H9 (cell line): ENCODE results near the gene FAM227B. TPM values are rescaled to one million over a fixed set of nuclear protein-coding genes. Genes with fewer than 3 reads are reported as not detected.

Experiments
- DNase-seq: peaks from one replicate; pipeline ENCODE4 v3.0.0-alpha.2; 2017
- H2AFZ ChIP-seq: one replicate; pipeline ENCODE4 v1.6.1; 2013; ENCODE audit warnings: mild to moderate bottlenecking, low read length, control low read depth, moderate library complexity
- H2AK5ac ChIP-seq: 2 replicates; pipeline ENCODE4 v1.6.1; 2013; ENCODE audit warnings: low read length, control low read depth, mixed read lengths; ENCODE audit not compliant: insufficient read length
- H2BK120ac ChIP-seq: one replicate; pipeline ENCODE4 v1.6.1; 2013; ENCODE audit warnings: low read depth, mild to moderate bottlenecking, low read length, control low read depth, inconsistent platforms; ENCODE audit not compliant: poor library complexity, severe bottlenecking
- H2BK12ac ChIP-seq: 2 replicates; pipeline ENCODE4 v1.6.1; 2013; ENCODE audit warnings: low read length, control low read depth, mixed read lengths, low read depth; ENCODE audit not compliant: insufficient read length
- H2BK15ac ChIP-seq: 2 replicates; pipeline ENCODE4 v1.6.1; 2013; ENCODE audit warnings: low read depth, low read length, control low read depth
- H2BK20ac ChIP-seq: one replicate; pipeline ENCODE4 v1.6.1; 2013; ENCODE audit warnings: low read depth, mild to moderate bottlenecking, low read length, control low read depth, inconsistent platforms; ENCODE audit not compliant: poor library complexity, severe bottlenecking
- H2BK5ac ChIP-seq: 2 replicates; pipeline ENCODE4 v1.6.1; 2013; ENCODE audit warnings: low read length, control low read depth, mixed read lengths; ENCODE audit not compliant: insufficient read length
- H3K14ac ChIP-seq: 2 replicates; pipeline ENCODE4 v1.6.1; 2013; ENCODE audit warnings: low read length, control low read depth; ENCODE audit not compliant: insufficient read depth
- H3K18ac ChIP-seq: 2 replicates; pipeline ENCODE4 v1.6.1; 2013; ENCODE audit warnings: low read depth, mild to moderate bottlenecking, mixed read lengths, low read length, control low read depth; ENCODE audit not compliant: insufficient read length
- H3K23ac ChIP-seq: 2 replicates; pipeline ENCODE4 v1.6.1; 2013; ENCODE audit warnings: low read length, control low read depth, mixed read lengths, low read depth; ENCODE audit not compliant: insufficient read length
- H3K23me2 ChIP-seq: 2 replicates; pipeline ENCODE4 v1.6.1; 2013; ENCODE audit warnings: low read depth, mild to moderate bottlenecking, mixed read lengths, low read length, control low read depth; ENCODE audit not compliant: insufficient read length, poor library complexity, severe bottlenecking
- H3K27ac ChIP-seq: 2 replicates; pipeline ENCODE4 v1.5.1; 2013; ENCODE audit warnings: low read length, control low read depth, mixed read lengths, low read depth; ENCODE audit not compliant: insufficient read length
- H3K27me3 ChIP-seq: 2 replicates; pipeline ENCODE4 v1.6.1; 2013; ENCODE audit warnings: low read length, control low read depth, inconsistent platforms; ENCODE audit not compliant: insufficient read depth
- H3K4ac ChIP-seq: 2 replicates; pipeline ENCODE4 v1.6.1; 2013; ENCODE audit warnings: low read depth, mild to moderate bottlenecking, control low read depth, inconsistent platforms, low read length, moderate library complexity
- H3K4me1 ChIP-seq: 2 replicates; pipeline ENCODE4 v1.6.1; 2013; ENCODE audit warnings: low read length, control low read depth, inconsistent platforms; ENCODE audit not compliant: insufficient read depth
- H3K4me2 ChIP-seq: 2 replicates; pipeline ENCODE4 v1.6.1; 2013; ENCODE audit warnings: low read length, control low read depth, mixed read lengths; ENCODE audit not compliant: insufficient read length, insufficient read depth
- H3K56ac ChIP-seq: 2 replicates; pipeline ENCODE4 v1.6.1; 2013; ENCODE audit warnings: low read depth, mild to moderate bottlenecking, mixed read lengths, low read length, control low read depth; ENCODE audit not compliant: insufficient read length
- H3K79me1 ChIP-seq: 2 replicates; pipeline ENCODE4 v1.6.1; 2013; ENCODE audit warnings: low read depth, mild to moderate bottlenecking, moderate library complexity, low read length, control low read depth, inconsistent platforms; ENCODE audit not compliant: insufficient read depth, poor library complexity, severe bottlenecking
- H3K79me2 ChIP-seq: 2 replicates; pipeline ENCODE4 v1.6.1; 2013; ENCODE audit warnings: low read length, control low read depth, inconsistent platforms; ENCODE audit not compliant: insufficient read depth
- H3K9ac ChIP-seq: 2 replicates; pipeline ENCODE4 v1.6.1; 2013; ENCODE audit warnings: low read length, control low read depth, mixed read lengths; ENCODE audit not compliant: insufficient read length; ENCODE audit errors: extremely low read depth
- H3K9me3 ChIP-seq: one replicate; pipeline ENCODE4 v1.6.1; 2013; ENCODE audit warnings: low read depth, low read length, inconsistent platforms; ENCODE audit not compliant: control insufficient read depth
- H3T11ph ChIP-seq: one replicate; pipeline ENCODE4 v1.6.1; 2013; ENCODE audit warnings: mild to moderate bottlenecking, low read length, control low read depth, inconsistent platforms
- H4K20me1 ChIP-seq: one replicate; pipeline ENCODE4 v1.6.1; 2013; ENCODE audit not compliant: control insufficient read depth, insufficient read length, insufficient read depth
- H4K5ac ChIP-seq: 2 replicates; pipeline ENCODE4 v1.6.1; 2013; ENCODE audit warnings: low read depth, mild to moderate bottlenecking, mixed read lengths, low read length, control low read depth; ENCODE audit not compliant: insufficient read length
- H4K8ac ChIP-seq: replicated peaks from 2 replicates; pipeline ENCODE4 v1.6.1; 2013; ENCODE audit warnings: low read length, control low read depth, mixed read lengths, low read depth; ENCODE audit not compliant: insufficient read length
- H4K91ac ChIP-seq: 2 replicates; pipeline ENCODE4 v1.6.1; 2013; ENCODE audit warnings: low read depth, mild to moderate bottlenecking, moderate library complexity, mixed read lengths, low read length, control low read depth; ENCODE audit not compliant: insufficient read length
- H3K27ac Mint-ChIP-seq, 3 experiments: 2 replicates in 2 of 3; 3 replicates in 1 of 3; pipeline ENCODE4 v1.8.0; 2020 to 2021; ENCODE audit warnings: mixed read lengths in 3 of 3, mild to moderate bottlenecking in 1 of 3, moderate library complexity in 1 of 3
- H3K27me3 Mint-ChIP-seq: 2 replicates; pipeline ENCODE4 v1.8.0; 2021; ENCODE audit warnings: low read depth, mild to moderate bottlenecking, moderate library complexity, mixed read lengths
- H3K36me3 Mint-ChIP-seq, 3 experiments: 2 replicates in 2 of 3; 3 replicates in 1 of 3; pipeline ENCODE4 v1.8.0; 2020 to 2021; ENCODE audit warnings: low read depth in 3 of 3, mixed read lengths in 3 of 3; ENCODE audit not compliant: insufficient read depth in 1 of 3
- H3K4me1 Mint-ChIP-seq, 2 experiments: 2 replicates each; pipeline ENCODE4 v1.8.0; 2020; ENCODE audit warnings: mixed read lengths in 2 of 2
- H3K4me3 Mint-ChIP-seq, 2 experiments: 2 replicates in 1 of 2; 3 replicates in 1 of 2; pipeline ENCODE4 v1.8.0; 2020 to 2021; ENCODE audit warnings: mild to moderate bottlenecking in 2 of 2, mixed read lengths in 2 of 2, moderate library complexity in 1 of 2
- H3K9me3 Mint-ChIP-seq, 2 experiments: 2 replicates in 1 of 2; 3 replicates in 1 of 2; pipeline ENCODE4 v1.8.0; 2020; ENCODE audit warnings: mild to moderate bottlenecking in 2 of 2, mixed read lengths in 2 of 2, moderate library complexity in 1 of 2
- WGBS: extraction: QIAGEN DNeasy Blood & Tissue Kit; methylation state at CpG from one replicate; pipeline ENCODE4 v1.1.7; 2013; ENCODE audit warnings: missing lambda C conversion rate, low lambda C conversion rate, mixed read lengths; ENCODE audit not compliant: insufficient read length; ENCODE audit errors: extremely low coverage; 5-methylcytosine and 5-hydroxymethylcytosine counted together
- total RNA-seq: library from RNA; stranded (reverse); gene quantifications from 2 replicates; pipeline ENCODE4 v1.2.1, GENCODE V29; 2021
- TF ChIP-seq, protein P1 (sequence below): fragments of 200-600 bp; sonication (generic); conservative IDR thresholded peaks from 3 replicates; pipeline ENCODE4 v1.8.0; 2021; ENCODE audit warnings: antibody characterized with exemption, mild to moderate bottlenecking

Gene FAM227B
- total RNA-seq, 1 experiment from 2014 or later: 5.5 TPM

- Histone ChIP-seq H3K4me1 (no peaks in the 10 kb centered on the region), H3T11ph (no peak overlapping the region), H3K79me2 (no peaks in the 10 kb centered on the region), H4K20me1 (no peaks in the 10 kb centered on the region), H3K9me3 (no peaks in the 10 kb centered on the region), H2BK5ac (no peak overlapping the region), H4K5ac (no peak overlapping the region), H2AFZ (no peak overlapping the region), H3K27me3 (no peaks in the 10 kb centered on the region), H2BK120ac (no peak overlapping the region), H4K91ac (no peak overlapping the region), H3K23me2 (no peaks in the 10 kb centered on the region), H3K18ac (no peak overlapping the region), H2AK5ac (no peak overlapping the region), H3K14ac (no peak overlapping the region), H2BK12ac (no peak overlapping the region), H3K4ac (no peak overlapping the region), H3K56ac (no peak overlapping the region), H3K9ac (no peak overlapping the region), H3K79me1 (no peaks in the 10 kb centered on the region), H3K27ac (no peak overlapping the region), H3K4me2 (no peak overlapping the region), H3K23ac (no peak overlapping the region), H2BK15ac (no peak overlapping the region), H4K8ac (no peak overlapping the region), H2BK20ac (no peak overlapping the region)
- Mint-ChIP-seq H3K27ac (no peak overlapping the region), H3K36me3 (no peaks in the 10 kb centered on the region), H3K4me3 (no peak overlapping the region), H3K9me3 (no peaks in the 10 kb centered on the region), H3K4me1 (no peaks in the 10 kb centered on the region), H3K27me3 (no peaks in the 10 kb centered on the region)
- DNase-seq: no peak
- WGBS: no CpG with 5 or more reads among the region's 2 CpGs
- TF ChIP-seq, protein P1, sequence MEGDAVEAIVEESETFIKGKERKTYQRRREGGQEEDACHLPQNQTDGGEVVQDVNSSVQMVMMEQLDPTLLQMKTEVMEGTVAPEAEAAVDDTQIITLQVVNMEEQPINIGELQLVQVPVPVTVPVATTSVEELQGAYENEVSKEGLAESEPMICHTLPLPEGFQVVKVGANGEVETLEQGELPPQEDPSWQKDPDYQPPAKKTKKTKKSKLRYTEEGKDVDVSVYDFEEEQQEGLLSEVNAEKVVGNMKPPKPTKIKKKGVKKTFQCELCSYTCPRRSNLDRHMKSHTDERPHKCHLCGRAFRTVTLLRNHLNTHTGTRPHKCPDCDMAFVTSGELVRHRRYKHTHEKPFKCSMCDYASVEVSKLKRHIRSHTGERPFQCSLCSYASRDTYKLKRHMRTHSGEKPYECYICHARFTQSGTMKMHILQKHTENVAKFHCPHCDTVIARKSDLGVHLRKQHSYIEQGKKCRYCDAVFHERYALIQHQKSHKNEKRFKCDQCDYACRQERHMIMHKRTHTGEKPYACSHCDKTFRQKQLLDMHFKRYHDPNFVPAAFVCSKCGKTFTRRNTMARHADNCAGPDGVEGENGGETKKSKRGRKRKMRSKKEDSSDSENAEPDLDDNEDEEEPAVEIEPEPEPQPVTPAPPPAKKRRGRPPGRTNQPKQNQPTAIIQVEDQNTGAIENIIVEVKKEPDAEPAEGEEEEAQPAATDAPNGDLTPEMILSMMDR: no peak
Observed at GRCh38 chr15:49462232-49462844, 158.3 kb downstream of the FAM227B start.
